ENCODE data around the gene CHCT1.

The CHCT1 gene

GRCh38 chr17:60392042-60392844 is 30.0 kb upstream of the CHCT1 start, which contains the start of gene USP32 (continued):
- TF ChIP-seq ZNF704 (tag by site-specific recombination; IDR thresholded peaks at IDR 0.05) (no peak), ZNF280C (tag by site-specific recombination; IDR thresholded peaks at IDR 0.05) (no peak), ZNF558 (tag by site-specific recombination; IDR thresholded peaks at IDR 0.05) (no peak), ZNF112 (tag by site-specific recombination; IDR thresholded peaks at IDR 0.05) (no peak), ZEB2 (tag by site-specific recombination; IDR thresholded peaks at IDR 0.05) (peak; percentile 99), ZNF843 (tag by site-specific recombination; IDR thresholded peaks at IDR 0.05) (peak; percentile 84), AEBP2 (tag by site-specific recombination; IDR thresholded peaks at IDR 0.05; ENCODE audit: borderline replicate concordance) (no peak), ZNF311 (tag by site-specific recombination; IDR thresholded peaks at IDR 0.05; ENCODE audit: borderline replicate concordance) (no peak), ZNF248 (tag by site-specific recombination; IDR thresholded peaks at IDR 0.05) (no peak), ZNF701 (tag by site-specific recombination; IDR thresholded peaks at IDR 0.05) (no peak), ZNF76 (tag by site-specific recombination; IDR thresholded peaks at IDR 0.05; ENCODE audit: borderline replicate concordance, low read depth) (peak; percentile 74)

- peak overlapping the region; percentile 88 for H3K4me3 ChIP-seq (ENCODE audit: low read depth, low read length)
- no peaks in the 10 kb centered on the region for H3K36me3 ChIP-seq (ENCODE audit: control insufficient read depth in 2 of 2, insufficient read depth in 1 of 2, low read length in 2 of 2)
- H3K4me1 ChIP-seq (ENCODE audit: control insufficient read depth, insufficient read depth, low read length), result peaks cover 8% of the 10 kb centered on the region
- H3K27ac ChIP-seq (ENCODE audit: extremely low read depth, low read depth, low read length), result peak overlapping the region; percentile 91
- ChIA-PET CTCF (interaction anchor here (0.9 kb wide), 1 partner anchor 11 kb away, joined by 4 read pairs; no protein-coding TSS in a partner anchor), POLR2A (interaction anchor here (1.0 to 1.8 kb wide), 5 partner anchors 11 to 221 kb away, joined by 3 to 14 read pairs (median 8); partner anchors contain the start of gene PPM1D)
- H3K9me3 ChIP-seq (ENCODE audit: control insufficient read depth, insufficient read depth, low read depth, low read length), result no peaks in the 10 kb centered on the region
- no peak for TF ChIP-seq BCL11A (tag by site-specific recombination; IDR thresholded peaks at IDR 0.05; ENCODE audit: low read depth)
- no peak for TF ChIP-seq REPIN1 (tag by site-specific recombination; IDR thresholded peaks at IDR 0.05; ENCODE audit: low read depth)
- TF ChIP-seq SCRT2 (tag by site-specific recombination; IDR thresholded peaks at IDR 0.05), result 0 out of 2 replicates have a peak, but pooled peaks have one; percentile 35
- TF ChIP-seq ZNF521 (tag by site-specific recombination; IDR thresholded peaks at IDR 0.05), result no peak
- no peak for TF ChIP-seq ZNF555 (tag by site-specific recombination; conservative IDR thresholded peaks at IDR 0.05)
- no peak for TF ChIP-seq ZNF600 (tag by site-specific recombination; IDR thresholded peaks at IDR 0.05)
- TF ChIP-seq PRDM6 (tag by site-specific recombination; IDR thresholded peaks at IDR 0.05), result 0 out of 2 replicates have a peak, but pooled peaks have one; percentile 29
- no peak for TF ChIP-seq ZBTB1 (tag by site-specific recombination; IDR thresholded peaks at IDR 0.05)
- TF ChIP-seq ZNF133 (tag by site-specific recombination; IDR thresholded peaks at IDR 0.05), result no peak
- no peak for TF ChIP-seq ZNF280C (tag by site-specific recombination; IDR thresholded peaks at IDR 0.05)
- no peak for TF ChIP-seq ZNF37A (tag by site-specific recombination; IDR thresholded peaks at IDR 0.05)
- TF ChIP-seq ZSCAN16 (tag by site-specific recombination; IDR thresholded peaks at IDR 0.05), result no peak
- TF ChIP-seq ZNF121 (tag by site-specific recombination; IDR thresholded peaks at IDR 0.05), result no peak
Measured at GRCh38 chr17:60392845-60393702, 29.2 kb upstream of the CHCT1 start.
